ENCODE measurements around the gene ZNF57.
A peak's percentile ranks its signal among the peaks of the same experiment; 100 is the strongest.
"Not testable (repeated sequence)": the region's sequence is repeated elsewhere in the genome, so short reads cannot be mapped to it uniquely, and the experiment has no call there.

Gene ZNF57

DNA sequence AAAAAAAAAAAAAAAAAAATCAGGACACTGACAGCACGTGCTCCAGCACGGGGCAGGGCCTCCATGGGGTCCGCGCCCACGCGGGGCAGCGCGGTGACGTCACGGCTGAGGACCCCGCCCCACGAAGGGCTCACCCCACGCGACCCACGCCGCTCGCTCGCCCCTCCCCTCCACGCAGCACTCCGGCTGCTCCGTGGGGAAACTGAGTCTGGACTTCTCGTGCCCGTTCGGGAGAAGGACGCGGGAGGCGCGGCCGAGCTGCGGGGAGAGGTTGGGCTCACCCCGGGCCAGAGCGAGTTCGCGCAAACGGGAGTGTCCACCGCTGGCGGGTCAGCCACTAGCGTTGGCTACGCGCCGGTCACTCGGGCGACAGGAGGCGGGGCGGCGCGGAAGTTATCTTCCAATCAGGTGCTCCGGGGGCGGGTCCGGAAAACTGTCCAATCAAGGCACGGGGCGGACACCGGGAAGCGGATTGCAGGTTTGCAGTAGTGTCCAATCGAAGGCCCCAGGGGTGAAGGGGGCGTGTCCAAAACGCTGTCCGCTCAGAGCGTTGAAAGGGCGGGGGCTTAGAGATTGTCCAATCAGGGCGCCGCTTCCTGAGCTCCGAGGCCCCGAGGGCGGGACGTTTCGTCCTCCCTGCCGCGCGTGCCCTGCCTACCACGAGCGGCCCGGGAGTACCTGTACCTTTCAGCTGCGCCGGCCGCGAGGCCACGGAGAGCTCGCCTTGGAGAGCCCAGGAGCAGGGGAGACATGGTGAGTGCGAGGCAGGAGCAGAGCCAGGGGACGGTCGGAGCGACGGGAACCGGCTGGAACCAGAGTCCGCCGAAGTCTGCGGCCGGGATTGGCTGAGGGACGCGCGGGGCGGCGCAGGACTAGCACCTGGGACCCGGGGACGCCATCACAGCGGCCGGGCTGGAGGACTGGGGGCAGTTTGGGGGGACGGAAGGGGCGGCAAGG, at the start of gene ZNF57:
Gene ZNF57, plus strand, starts transcription at position 633 of the 957 bp plus-strand sequence. Its CDS starts 118 bp downstream, at position 751.
- peak; percentile 99 for DNase-seq (ENCODE audit: low spot score)

DNA sequence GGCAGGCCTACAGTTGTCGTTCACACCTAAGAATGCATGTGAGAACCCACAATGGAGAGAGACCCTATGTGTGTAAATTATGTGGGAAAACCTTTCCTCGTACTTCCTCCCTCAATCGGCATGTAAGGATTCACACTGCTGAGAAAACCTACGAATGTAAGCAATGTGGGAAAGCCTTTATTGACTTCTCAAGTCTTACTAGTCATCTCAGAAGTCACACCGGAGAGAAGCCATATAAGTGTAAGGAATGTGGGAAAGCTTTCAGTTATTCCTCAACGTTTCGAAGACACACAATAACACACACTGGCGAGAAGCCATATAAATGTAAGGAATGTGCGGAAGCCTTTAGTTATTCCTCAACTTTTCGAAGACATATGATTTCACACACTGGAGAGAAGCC, 48.1 kb upstream of the ZNF57 start:
- no peak for DNase-seq (ENCODE audit: low spot score)

DNA sequence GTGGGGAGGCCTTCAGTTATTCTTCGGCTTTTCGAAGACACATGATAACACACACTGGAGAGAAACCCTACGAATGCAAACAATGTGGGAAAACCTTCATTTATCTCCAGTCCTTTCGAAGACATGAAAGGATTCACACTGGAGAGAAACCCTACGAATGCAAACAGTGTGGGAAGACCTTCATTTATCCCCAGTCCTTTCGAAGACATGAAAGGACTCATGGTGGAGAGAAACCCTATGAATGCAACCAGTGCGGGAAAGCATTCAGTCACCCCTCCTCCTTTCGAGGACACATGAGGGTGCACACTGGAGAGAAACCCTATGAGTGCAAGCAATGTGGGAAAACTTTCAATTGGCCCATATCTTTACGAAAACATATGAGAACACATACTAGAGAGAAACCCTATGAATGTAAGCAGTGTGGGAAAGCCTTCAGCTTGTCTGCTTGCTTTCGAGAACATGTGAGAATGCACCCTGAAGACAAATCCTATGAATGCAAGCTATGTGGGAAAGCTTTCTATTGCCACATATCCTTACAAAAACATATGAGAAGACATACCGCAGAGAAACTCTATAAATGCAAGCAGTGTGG, 47.6 kb upstream of the ZNF57 start:
- DNase-seq (ENCODE audit: low spot score) = no peak

DNA sequence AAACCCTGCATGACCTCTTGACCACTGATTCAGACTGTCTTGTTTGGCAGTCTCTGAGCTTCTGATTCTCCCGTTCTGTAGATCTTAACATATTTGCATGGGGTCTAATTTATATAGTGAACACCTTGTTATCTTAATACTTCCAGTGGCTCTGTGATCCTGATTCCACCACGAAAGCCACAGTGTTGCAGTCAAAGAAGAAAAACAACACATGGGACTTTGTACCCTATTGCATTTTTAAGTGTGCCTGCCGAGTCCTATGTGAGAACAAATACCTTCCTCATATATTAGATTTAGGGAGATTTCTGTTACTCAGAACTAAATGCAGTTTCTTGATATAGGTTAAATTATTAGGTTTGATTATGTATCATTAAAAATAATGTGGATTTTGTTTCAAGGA, 45.9 kb upstream of the ZNF57 start:
- DNase-seq (ENCODE audit: low spot score) = no peak

DNA sequence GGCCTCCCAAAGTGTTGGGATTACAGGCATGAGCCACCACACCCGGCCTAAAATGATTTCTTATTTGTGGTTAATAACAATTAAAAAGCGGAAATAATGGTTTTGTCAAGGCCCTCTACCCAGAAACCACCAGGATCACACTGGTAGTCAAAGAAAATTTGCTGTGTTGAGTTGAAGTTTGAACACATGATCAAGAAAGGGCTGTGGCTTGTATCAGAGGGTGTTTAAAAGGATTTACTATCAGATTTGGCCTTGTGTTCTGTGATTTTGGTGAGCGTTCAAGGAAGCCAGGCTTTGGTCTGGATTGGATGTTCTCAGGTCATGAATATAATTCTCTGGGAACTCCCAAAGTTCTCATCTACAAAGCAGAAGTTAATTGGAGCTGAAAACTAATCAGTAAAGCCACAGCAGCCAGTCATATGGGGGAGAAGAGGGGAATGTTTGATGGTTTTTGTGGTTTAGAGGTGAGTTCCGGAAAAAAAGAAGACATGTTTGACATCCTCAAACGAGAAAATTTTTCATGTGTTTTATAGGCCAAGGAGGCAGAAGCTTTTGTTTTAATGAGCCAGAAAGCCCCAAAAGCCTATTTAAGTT, 44.2 kb upstream of the ZNF57 start:
- DNase-seq (ENCODE audit: low spot score) = no peak

DNA sequence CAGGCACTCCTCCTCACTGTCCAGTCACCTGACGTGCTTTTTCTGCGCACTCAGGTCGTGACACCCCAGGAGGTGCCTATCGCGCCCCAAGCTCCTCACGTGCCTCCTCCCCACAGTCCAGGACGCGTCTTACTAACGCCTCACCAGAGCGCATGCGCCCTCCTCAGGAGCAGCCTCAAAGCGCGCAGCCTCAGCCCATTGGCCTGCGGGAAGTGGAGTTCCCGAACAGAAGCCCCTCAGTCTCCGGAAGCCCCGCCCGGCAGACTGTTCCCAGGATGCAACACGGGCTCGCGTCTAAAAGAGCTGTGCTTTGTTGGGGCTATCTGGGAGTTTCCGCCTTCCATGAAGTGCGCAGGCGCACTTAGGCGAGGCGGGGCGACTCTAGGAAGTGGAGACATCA, 41.9 kb upstream of the ZNF57 start:
- no peak for DNase-seq (ENCODE audit: low spot score)

DNA sequence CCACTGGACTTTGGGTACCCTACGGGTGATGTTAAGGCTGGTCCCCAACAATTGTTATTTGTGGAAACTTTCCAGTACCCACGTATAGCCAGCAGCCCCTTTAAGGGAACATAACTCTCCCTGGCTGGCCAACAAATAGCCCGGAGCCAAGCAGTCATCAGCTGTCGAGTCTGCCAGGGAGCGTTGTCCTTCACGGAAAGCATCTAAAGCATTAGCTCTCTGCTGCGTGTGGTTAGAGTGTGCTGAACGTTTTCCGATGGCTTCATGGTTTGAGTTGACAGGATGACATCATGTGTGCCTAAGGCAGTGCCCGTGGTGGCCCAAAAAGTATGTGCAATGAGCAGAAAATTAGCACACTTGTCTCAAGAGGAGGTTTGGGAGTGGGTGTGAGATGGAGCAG, 36.9 kb upstream of the ZNF57 start:
- no peak for DNase-seq (ENCODE audit: low spot score)

DNA sequence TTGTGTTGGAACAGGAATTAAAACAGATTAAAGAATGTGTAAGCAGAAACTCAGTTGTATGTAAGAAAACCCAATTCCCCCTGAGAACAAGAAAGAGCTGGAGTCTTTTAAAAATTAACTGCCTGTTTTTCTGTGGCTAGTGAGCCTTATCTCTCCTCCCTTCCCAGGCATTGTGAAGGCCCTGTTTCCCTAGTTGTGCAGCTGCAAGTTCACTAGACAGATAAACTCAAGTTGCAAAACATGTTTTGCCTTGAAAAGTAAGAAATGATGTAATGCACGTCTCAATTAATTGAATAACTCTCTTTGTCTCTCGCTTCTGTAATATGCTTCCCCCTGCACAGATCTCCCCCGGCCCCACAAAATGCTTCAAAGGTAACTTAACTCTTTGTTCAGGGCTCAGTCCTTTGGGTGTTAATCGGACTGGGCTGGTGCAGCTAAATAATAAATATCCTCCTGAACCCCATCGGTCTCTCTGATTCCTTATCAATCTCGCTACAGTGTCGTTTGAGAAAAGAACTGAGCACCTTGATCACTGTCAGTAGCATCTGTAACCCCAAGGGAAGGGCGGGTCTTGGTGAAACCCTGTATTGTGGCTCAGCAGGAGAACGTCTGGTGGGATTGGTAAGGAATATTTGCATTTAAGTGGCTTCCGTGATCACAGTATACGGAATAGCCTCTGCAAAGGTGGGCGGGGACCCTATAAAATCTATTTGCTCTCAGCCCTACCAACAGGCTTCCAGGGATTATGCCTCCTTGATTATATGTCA, 35.2 kb upstream of the ZNF57 start:
- no peak for DNase-seq (ENCODE audit: low spot score)

DNA sequence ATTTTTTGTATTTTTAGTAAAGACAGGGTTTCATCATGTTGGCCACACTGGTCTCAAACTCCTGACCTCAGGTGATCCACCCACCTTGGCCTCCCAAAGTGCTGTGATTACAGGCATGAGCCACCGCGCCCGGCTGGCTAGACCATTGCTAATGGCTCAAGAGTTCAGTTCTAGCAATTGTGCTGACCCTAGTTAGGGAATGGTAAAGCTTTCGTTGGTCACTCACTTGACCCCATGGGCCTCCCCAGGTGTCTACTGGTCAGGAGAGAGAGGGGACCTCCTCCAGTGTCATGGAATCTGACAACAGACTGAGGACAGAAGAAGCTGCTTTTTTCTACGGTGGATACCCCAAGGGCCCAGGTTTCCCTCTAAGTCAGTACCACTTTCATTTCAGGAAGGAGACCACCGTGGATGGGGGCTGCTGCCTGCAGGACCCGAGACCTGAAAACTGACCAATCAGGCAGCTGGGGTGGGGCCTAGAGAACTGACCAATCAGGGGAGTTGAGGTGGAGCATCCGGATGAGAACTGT, 34.2 kb upstream of the ZNF57 start:
- DNase-seq (ENCODE audit: low spot score) = no peak

DNA sequence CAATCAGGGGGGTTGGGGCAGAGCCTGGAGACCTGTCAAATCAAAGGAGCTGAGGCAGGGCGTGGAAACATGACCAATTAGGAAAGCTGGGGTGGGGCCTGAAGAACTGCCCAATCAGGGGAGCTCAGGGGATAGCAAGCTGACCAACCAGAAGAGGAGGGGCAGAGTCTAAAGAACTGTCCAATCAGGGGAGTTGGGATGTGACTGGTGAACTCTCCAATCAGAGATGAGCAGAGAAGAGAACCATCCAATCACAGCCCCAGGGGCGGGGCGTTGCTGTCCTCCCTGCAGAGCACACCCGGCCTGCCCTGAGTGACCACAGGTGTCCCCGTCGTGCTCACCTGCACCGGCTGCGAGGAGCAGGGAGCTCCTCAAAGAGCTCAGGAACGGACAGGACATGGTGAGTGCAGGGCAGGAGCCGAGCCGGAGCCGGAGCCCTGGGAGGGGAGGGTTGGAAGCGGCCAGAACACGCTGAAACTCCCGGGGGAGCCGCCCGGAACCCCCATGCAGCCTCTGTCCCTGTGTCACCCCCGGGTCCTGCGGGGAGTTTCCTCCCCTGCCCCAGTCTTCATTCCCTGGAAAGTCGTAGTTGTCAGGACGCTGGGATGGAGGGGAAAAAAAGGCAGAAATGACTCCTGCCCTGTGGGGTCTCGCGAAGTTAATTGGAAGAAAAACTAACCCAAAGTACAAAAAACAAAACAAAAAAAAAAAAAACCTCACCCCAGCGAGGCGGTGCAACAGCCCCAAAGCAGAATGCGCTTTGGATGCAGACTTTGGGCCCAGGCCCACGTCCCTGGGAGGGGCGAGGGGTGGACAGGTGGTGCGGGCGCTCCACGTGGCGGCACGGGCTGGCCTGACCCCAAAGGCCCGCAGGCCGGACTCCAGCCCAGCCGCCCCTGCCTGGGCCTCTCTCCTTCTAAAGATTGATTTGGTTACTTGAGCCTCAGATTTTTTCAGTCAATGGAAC, 33.4 kb upstream of the ZNF57 start, which contains the start of gene ZNF556:
Gene ZNF556, plus strand, starts transcription at position 311 of the 967 bp plus-strand sequence. Its CDS starts 87 bp downstream, at position 398.
- DNase-seq (ENCODE audit: low spot score) = no peak

DNA sequence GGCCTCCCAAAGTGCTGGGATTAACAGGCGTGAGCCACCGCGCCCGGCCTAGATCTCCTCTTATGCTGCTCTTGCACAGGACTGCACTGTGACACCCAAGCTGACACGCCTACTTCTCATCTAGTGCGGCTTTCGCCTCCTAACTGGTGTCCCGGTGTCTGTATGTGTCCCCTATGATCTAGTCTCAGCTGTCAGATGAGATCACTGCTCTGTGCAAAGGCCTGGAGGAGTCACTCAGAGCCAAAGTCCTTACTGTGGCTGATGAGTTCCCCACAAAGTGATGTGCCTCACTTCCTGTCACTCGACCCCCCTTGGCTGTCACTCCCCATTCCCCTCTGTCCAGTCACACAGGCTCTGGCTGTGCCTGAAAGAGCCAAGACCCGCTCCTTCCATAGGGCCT, 31.1 kb upstream of the ZNF57 start:
- DNase-seq (ENCODE audit: low spot score) = no peak

DNA sequence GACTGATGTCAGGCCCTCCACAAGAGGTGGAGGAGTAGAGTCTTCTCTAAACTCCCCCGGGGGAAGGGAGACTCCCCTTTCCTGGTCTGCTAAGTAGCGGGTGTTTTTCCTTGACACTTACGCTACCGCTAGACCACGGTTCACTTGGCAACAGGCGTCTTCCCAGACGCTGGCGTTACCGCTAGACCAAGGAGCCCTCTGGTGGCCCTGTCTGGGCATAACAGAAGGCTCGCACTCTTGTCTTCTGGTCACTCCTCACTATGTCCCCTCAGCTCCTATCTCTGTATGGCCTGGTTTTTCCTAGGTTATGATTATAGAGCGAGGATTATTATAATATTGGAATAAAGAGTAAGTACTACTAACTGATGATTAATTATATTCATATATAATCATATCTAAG, 28.6 kb upstream of the ZNF57 start:
- DNase-seq (ENCODE audit: low spot score) = not testable (repeated sequence)

DNA sequence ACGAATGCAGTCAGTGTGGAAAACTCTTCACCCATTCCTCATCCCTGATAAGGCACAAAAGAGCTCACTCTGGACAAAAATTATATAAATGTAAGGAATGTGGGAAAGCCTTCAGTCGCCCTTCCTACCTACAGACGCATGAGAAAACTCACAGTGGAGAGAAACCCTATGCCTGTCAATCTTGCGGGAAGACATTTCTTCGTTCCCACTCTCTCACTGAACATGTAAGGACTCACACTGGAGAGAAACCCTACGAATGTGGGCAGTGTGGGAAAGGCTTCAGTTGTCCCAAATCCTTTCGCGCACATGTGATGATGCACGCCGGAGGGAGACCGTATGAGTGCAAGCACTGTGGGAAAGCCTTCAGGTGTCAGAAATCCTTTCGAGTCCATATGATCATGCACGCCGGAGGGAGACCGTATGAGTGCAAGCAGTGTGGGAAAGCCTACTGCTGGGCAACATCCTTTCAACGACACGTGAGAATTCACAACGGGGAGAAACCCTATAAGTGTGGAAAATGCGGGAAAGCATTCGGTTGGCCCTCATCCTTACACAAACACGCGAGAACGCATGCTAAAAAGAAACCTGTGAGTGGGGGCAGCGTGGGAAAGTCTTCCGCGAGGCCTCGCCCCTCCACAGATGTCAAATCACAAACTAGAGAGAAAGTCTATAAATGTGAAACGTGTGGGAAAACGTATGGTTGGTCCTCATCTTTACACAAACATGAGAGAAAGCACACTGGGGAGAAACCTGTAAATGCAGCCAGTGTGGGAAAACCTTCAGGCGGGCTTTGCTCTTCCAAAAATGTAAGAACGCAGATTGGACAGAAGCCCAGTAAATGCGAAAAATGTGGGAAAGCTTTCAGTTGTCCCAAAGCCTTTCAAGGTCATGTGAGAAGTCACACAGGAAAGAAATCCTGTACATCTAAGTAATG, 23.1 kb upstream of the ZNF57 start:
- DNase-seq (ENCODE audit: low spot score) = no peak

DNA sequence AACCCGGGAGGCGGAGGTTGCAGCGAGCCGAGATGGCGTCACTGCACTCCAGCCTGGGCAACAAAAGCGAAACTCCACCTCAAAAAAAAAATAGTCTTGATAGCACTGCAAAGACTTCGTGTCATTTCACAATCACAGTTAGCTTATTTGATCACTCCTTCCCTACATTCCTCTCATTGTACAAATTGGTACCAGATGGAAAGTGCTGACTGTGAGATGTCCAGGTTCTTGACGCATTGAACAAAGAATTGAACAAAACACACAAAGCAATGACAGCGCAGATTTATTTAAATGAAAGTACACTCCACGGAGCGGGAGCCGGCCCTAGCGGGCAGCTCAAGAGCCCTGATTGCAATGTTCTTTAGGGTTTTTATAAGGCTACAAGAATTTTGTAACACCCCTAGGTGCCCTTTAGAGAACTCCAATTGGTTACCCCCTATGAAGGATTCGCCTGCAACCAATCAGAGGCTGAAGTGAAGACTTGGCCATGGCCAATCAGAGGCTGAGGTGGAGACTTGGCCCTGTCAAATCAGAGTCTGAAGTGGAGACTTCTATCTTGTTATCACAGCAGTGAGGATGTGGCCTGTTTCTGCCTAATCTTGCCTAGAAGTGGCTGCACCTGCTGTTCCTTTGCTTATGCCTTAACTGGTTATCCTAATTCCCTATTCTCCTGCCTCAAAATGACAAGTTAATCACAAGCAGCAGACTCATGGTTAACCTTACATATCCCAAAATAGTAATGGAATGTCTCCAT, 16.9 kb upstream of the ZNF57 start:
- no peak for DNase-seq (ENCODE audit: low spot score)

DNA sequence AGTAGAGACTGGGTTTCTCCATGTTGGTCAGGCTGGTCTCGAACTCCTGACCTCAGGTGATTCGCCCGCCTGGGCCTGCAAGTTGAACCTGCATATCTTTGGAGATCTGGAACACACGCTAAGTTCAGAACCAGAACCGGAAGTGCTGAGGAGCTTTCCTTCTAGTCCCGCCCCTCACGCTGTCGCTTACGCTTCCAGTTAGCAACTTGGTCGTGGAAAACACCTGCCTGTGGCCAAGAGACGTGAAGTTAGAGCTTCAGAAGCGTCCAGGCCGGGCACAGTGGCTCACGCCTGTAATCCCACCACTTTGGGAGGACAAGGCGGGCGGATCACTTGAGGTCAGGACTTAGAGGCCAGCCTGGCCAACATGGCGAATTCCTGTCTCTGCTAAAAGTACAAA, 15.0 kb upstream of the ZNF57 start:
- no peak for DNase-seq (ENCODE audit: low spot score)

DNA sequence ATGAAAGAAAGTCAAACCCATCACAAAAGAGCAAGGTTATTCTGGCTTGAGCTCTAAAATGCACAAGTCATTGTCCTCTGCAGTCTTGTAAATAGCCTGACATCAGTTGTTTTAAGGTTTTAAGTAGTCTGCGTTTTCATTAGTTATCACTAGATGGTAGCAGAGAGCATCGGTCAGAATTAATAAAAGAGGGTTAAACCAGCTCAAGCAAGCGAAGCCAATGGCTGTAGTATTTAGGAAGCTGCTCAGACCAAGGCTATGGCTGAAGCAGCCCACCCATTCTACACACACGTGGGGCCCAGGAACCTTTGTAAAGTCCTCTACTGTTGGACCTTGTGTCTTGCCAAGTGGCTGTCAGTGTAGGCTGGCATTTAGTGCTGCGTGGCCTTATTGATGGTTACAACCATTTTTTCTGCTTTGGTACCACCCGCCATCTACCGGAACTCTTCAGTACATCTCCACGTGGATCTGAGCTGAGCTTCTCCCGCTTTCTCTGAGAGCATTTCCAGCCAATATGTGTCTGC, 13.3 kb upstream of the ZNF57 start:
- DNase-seq (ENCODE audit: low spot score) = peak; percentile 65

DNA sequence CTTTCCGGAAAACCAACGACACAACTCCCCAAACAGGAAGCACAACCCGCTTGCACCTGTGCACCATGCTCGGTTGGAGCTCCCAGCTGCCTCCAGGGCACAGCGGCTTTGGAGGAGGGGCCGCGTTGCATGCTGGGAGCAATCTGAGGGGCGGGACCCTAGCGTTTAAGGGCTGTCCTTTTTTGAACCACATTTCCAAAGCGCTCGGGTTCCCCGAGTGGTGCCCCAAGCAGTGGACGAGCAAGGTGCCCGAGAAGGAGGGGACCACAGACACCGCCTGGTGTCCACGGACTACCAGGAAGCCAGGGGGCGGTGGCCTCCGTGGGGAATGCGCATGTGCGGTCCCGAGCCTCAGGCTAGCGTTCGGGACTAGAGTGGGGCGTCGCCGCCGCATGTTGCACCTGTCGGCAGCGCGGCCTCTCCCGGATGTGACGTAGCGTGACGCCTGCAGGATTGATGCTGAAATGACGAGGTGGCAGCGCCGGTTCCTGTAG, 11.9 kb upstream of the ZNF57 start:
- no peak for DNase-seq (ENCODE audit: low spot score)

DNA sequence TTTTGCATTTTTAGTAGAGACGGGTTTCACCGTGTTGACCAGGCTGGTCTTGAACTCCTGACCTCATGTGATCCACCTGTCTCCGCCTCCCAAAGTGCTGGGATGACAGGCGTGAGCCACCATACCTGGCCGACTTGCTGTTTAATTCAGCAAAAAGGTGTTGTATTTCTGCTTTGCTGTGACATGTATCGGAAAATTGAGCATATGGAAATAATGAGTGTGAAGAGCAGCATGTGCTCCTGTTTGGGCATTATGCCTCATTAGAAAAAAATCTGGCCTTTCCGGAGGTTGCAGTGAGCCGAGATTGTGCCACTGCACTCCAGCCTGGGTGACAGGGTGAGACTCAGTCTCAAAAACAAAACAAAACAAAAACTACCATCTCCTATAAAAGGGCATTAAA, 10.2 kb upstream of the ZNF57 start:
- DNase-seq (ENCODE audit: low spot score) = not testable (repeated sequence)
